Fibroblast of mammary gland (primary cell): ENCODE measurements around the gene GRK3.

Experiments
- DNase-seq: peaks from one replicate; pipeline ENCODE4 v3.0.0-alpha.2; 2010; ENCODE audit warnings: low read depth
- H3K4me3 ChIP-seq: 2 replicates; pipeline ENCODE4 v1.5.1; 2011; ENCODE audit warnings: low read depth, mild to moderate bottlenecking, low read length, moderate library complexity; ENCODE audit not compliant: control insufficient read depth
- TF ChIP-seq, protein P1 (sequence below): conservative IDR thresholded peaks from 2 replicates; pipeline ENCODE4 v1.5.1; 2011; ENCODE audit warnings: low read depth, low read length, inconsistent platforms; ENCODE audit not compliant: control insufficient read depth, insufficient read depth

Gene GRK3

DNA sequence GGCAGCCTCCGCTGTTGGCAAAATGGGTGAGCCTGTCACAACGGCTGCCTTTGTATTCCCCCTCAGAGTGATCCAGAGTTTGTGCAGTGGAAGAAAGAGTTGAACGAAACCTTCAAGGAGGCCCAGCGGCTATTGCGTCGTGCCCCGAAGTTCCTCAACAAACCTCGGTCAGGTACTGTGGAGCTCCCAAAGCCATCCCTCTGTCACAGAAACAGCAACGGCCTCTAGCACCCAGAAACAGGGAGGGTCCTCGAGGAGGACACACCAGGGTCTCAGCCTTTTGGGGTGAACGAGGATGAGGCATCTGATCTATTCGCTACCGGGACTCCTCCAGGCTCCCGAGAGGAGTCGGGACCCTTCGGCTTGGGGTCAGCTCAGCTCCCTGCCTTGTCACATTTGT is 157.7 kb downstream of the GRK3 start:
- DNase-seq = no peak
- TF ChIP-seq, protein P1, sequence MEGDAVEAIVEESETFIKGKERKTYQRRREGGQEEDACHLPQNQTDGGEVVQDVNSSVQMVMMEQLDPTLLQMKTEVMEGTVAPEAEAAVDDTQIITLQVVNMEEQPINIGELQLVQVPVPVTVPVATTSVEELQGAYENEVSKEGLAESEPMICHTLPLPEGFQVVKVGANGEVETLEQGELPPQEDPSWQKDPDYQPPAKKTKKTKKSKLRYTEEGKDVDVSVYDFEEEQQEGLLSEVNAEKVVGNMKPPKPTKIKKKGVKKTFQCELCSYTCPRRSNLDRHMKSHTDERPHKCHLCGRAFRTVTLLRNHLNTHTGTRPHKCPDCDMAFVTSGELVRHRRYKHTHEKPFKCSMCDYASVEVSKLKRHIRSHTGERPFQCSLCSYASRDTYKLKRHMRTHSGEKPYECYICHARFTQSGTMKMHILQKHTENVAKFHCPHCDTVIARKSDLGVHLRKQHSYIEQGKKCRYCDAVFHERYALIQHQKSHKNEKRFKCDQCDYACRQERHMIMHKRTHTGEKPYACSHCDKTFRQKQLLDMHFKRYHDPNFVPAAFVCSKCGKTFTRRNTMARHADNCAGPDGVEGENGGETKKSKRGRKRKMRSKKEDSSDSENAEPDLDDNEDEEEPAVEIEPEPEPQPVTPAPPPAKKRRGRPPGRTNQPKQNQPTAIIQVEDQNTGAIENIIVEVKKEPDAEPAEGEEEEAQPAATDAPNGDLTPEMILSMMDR = no peak
- no peak overlapping the region for H3K4me3 ChIP-seq

DNA sequence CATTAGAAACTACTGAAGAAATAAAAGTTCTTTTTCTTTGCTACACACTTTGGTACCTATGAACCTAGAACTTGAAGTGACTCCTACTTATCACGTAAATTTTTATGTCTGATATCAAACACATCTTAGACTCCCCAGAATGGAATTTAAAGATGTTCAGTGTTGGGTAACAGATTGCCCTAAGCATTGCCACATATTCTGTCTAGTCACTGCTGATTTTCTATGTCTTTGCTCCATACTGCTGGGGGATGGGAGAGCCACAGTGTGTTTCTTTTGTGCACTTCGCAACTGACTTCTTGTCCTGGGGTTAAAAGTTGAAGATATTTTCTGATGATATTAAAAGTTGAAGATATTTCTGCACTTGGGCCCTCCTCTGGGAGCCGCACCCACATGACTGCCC is 158.2 kb downstream of the GRK3 start:
- H3K4me3 ChIP-seq = no peak overlapping the region
- TF ChIP-seq, protein P1 = no peak
- peak; percentile 9 for DNase-seq

DNA sequence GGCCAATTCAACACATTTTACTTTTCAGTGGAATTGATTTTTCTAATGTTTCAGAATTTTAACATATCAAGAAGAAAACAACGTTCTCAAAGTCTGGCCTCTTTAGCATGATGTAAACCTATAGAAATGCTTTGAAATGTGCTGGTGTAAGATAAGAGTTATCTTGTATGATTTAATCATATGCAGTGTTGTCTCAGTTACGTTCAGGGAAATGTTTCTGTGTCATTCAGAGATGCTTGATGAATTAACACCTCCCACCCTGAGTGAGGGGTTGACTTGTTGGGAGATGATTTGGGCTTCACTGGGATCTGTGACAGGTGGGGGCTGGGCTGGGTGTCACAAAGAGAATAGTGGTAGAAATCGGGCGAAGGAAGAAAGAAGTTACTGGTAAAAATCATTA is 161.8 kb downstream of the GRK3 start:
- no peak for DNase-seq
- TF ChIP-seq, protein P1 = no peak
- H3K4me3 ChIP-seq = no peak overlapping the region

DNA sequence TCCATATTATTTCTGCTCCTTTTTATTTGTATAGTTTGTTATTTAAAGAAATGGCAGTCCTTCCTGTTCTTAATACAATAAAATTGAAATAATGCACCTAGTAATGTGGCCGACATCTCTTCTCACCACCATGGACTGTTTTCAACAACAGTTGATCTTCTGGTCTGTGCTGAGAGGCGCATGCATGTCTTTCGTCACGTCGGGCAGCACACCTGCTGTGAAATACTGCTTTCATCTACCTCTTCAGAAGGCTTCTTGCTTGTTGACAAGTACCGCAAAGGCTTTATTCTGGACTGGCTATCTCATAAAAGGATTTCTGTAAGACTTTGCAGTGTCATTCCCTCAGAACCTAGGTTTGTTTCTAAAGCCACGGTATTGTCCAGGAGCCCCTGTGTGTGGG is 163.6 kb downstream of the GRK3 start:
- DNase-seq = no peak
- TF ChIP-seq, protein P1 = no peak
- no peak overlapping the region for H3K4me3 ChIP-seq

DNA sequence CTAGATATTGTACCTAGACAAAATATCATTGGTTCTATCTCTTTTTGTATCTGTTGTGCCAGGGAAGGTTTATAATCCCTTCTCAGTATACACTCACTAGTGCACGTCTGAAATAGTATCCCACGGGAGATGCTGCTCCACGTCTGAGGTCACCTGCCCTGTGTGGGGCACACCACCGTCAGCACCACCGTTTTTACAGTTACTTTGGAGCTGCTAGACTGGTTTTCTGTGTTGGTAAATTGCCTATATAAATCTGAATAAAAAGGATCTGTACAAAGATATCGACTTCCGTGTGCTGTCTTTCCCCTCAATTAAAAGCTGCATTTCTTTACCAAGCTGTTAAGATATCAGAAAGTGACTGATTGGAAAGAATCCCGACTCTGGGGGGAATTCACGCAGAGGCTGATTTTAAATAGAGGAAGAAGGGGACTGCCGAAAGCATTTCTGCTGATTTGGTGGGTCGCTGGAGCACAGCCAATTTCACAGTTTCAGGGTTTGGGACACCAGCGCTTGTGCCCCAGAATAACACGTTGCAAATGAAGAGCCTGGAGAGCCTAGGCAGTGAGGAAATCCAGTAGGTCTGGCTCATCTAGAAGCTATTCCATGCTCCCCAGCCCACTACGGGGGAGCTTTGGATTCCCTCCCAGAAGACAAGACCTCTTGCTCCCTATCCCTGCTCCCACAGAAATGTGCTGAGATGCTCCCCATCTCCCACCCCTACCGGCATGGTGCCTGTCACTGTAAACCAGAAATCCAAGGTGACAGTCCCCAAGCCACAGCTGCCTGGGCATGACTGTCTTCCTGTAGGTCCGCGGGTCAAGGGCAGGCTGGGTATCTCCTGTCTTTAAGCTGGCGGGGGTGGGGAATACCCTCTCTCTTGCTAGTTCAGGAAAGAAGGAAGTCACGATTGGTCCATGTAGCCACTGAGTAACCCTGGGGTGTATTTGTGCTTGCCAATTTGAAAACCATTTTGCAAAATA is 164.8 kb downstream of the GRK3 start:
- no peak for DNase-seq
- no peak overlapping the region for H3K4me3 ChIP-seq
- TF ChIP-seq, protein P1 = no peak

DNA sequence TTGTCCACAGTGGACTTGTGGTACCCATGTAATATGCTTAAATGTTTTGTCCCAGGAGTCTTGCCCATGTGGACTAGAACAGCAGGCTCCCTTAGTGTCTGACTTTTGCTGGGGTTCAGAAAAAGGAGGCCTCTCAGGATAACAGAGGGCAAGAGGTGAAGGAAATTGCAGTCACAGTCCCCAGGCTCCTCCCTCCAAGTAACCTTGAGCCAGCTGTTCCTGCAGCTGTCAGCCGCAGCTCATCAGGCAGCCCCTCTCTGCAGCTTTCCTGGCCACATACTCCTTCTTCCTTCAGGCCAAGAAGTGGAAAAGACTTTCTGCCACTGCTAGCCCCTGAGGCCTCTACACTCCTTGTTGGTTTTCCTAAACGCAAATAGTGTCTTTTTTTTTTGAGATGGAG is 171.2 kb downstream of the GRK3 start:
- no peak for DNase-seq
- TF ChIP-seq, protein P1 = no peak
- H3K4me3 ChIP-seq = no peak overlapping the region
